ENCODE results near the gene ALDH7A1.
A peak's percentile ranks its signal among the peaks of the same experiment; 100 is the strongest.

The ALDH7A1 gene

GRCh38 chr5:126594748-126595485, at the start of gene ALDH7A1:
ALDH7A1 (minus strand) TSS chr5:126595219; CDS start chr5:126595198, 21 bp downstream.
- H3K27me3 ChIP-seq: no peaks in the 10 kb centered on the region
- H3K9me3 ChIP-seq: no peaks in the 10 kb centered on the region
- peak within 1 kb of the TSS; percentile 66 to 79 for H3K4me3 ChIP-seq
- peak; percentile 92 to 95 for DNase-seq
- peak; percentile 26 to 29 for TF ChIP-seq CTCF (IDR thresholded peaks at IDR 0.05)
- intact Hi-C loops (cut with DNase I; ENCODE audit: low total_unique reads): no loop called here
- H3K36me3 ChIP-seq: peaks cover 14 to 26% (median 14%) of the 10 kb centered on the region in 3 donors
- peaks cover 0 to 19% (median 13%) of the 10 kb centered on the region in 4 donors for H3K4me1 ChIP-seq
- peak within 1 kb of the TSS; percentile 65 to 84 for H3K27ac ChIP-seq

- peaks cover 0 to 13% (median 0%) of the 10 kb centered on the region in 3 donors for H3K9me3 ChIP-seq
- intact Hi-C loops (cut with DNase I; ENCODE audit: low total_unique reads): no loop called here
- no peaks in the 10 kb centered on the region for H3K27me3 ChIP-seq
- no peaks in the 10 kb centered on the region for H3K4me1 ChIP-seq
- no peaks in the 10 kb centered on the region for H3K36me3 ChIP-seq
- H3K4me3 ChIP-seq: no peak overlapping the region
- no peak for DNase-seq
- no peak for TF ChIP-seq CTCF (IDR thresholded peaks at IDR 0.05)
- no peak overlapping the region for H3K27ac ChIP-seq
Observed at GRCh38 chr5:126641387-126641786, 46.4 kb upstream of the ALDH7A1 start.

- H3K9me3 ChIP-seq: peaks cover 0 to 13% (median 0%) of the 10 kb centered on the region in 3 donors
- H3K4me1 ChIP-seq: no peaks in the 10 kb centered on the region
- no peaks in the 10 kb centered on the region for H3K27me3 ChIP-seq
- no peak for TF ChIP-seq CTCF (IDR thresholded peaks at IDR 0.05)
- no peak overlapping the region for H3K27ac ChIP-seq
- DNase-seq: no peak
- H3K4me3 ChIP-seq: no peak overlapping the region
- intact Hi-C loops (cut with DNase I; ENCODE audit: low total_unique reads): no loop called here
- H3K36me3 ChIP-seq: no peaks in the 10 kb centered on the region
Observed at GRCh38 chr5:126640866-126641265, 45.8 kb upstream of the ALDH7A1 start.

GRCh38 chr5:126636956-126637355, 41.9 kb upstream of the ALDH7A1 start:
- H3K9me3 ChIP-seq: no peaks in the 10 kb centered on the region
- H3K27ac ChIP-seq: no peak overlapping the region
- H3K36me3 ChIP-seq: no peaks in the 10 kb centered on the region
- no peak for DNase-seq
- TF ChIP-seq CTCF (IDR thresholded peaks at IDR 0.05): no peak
- no peaks in the 10 kb centered on the region for H3K4me1 ChIP-seq
- intact Hi-C loops (cut with DNase I; ENCODE audit: low total_unique reads): no loop called here
- H3K4me3 ChIP-seq: no peak overlapping the region
- H3K27me3 ChIP-seq: no peaks in the 10 kb centered on the region

GRCh38 chr5:126635585-126635984, 40.6 kb upstream of the ALDH7A1 start:
- no peaks in the 10 kb centered on the region for H3K4me1 ChIP-seq
- no peak for DNase-seq
- H3K27me3 ChIP-seq: no peaks in the 10 kb centered on the region
- no peak overlapping the region for H3K27ac ChIP-seq
- H3K9me3 ChIP-seq: no peaks in the 10 kb centered on the region
- H3K4me3 ChIP-seq: no peak overlapping the region
- intact Hi-C loops (cut with DNase I; ENCODE audit: low total_unique reads): no loop called here
- TF ChIP-seq CTCF (IDR thresholded peaks at IDR 0.05): no peak
- no peaks in the 10 kb centered on the region for H3K36me3 ChIP-seq

Data from tibial artery (tissue), 4 donors.